Esophagus muscularis mucosa (tissue), 4 donors: Measurements from ENCODE around the gene RELT. TPM values are rescaled to one million over a fixed set of nuclear protein-coding genes. Genes with fewer than 3 reads are reported as not detected.
A peak's percentile ranks its signal among the peaks of the same experiment; 100 is the strongest.

Experiments used
- DNase-seq: peaks from one replicate; pipeline ENCODE4 v3.0.0-alpha.2; 2017; ENCODE audit errors: extremely low spot score
- H3K27ac ChIP-seq, 4 donors: fragments of 200-600 bp; sonication (generic); replicated peaks in 1 of 4; 1 replicate in 3 of 4; 2 replicates in 1 of 4; pipeline ENCODE4 v1.5.1; 2016 to 2019; ENCODE audit warnings: mild to moderate bottlenecking in 1 of 4
- H3K27me3 ChIP-seq, 4 donors: fragments of 200-600 bp; sonication (generic); one replicate each; pipeline versions ENCODE4 v1.5.1 to v1.6.0; 2016 to 2019
- H3K36me3 ChIP-seq, 4 donors: fragments of 200-600 bp; sonication (generic); one replicate each; pipeline ENCODE4 v1.5.1; 2016 to 2019
- H3K4me1 ChIP-seq, 4 donors: fragments of 200-600 bp; sonication (generic); one replicate each; pipeline ENCODE4 v1.5.1; 2016 to 2019
- H3K4me3 ChIP-seq, 4 donors: fragments of 200-600 bp; sonication (generic); 1 replicate in 2 of 4; 2 replicates in 2 of 4; pipeline ENCODE4 v1.5.1; 2016 to 2019; ENCODE audit warnings: mild to moderate bottlenecking in 4 of 4, moderate library complexity in 1 of 4
- H3K9me3 ChIP-seq, 4 donors: fragments of 200-600 bp; sonication (generic); 1 replicate in 3 of 4; 2 replicates in 1 of 4; pipeline ENCODE4 v1.5.1; 2016 to 2019
- CTCF ChIP-seq, 3 experiments: fragments of 200-600 bp in 2 of 3; fragments of 450-650 bp in 1 of 3; sonication (generic) in 2 of 3; IDR thresholded peaks; one replicate each; pipeline ENCODE4 v1.5.1; 2017 to 2019; ENCODE audit warnings: antibody characterized with exemption in 3 of 3, mild to moderate bottlenecking in 2 of 3, moderate library complexity in 1 of 3
- EP300 ChIP-seq: sonication (generic); formaldehyde crosslinking; IDR thresholded peaks from one replicate; pipeline ENCODE4 v1.6.1; 2017; ENCODE audit warnings: antibody characterized with exemption
- POLR2A ChIP-seq: fragments of 450-650 bp; IDR thresholded peaks from one replicate; pipeline ENCODE4 v1.6.1; 2017; ENCODE audit warnings: antibody characterized with exemption, moderate library complexity, mild to moderate bottlenecking, low read depth
- POLR2AphosphoS5 ChIP-seq, 2 donors: sonication (generic); formaldehyde crosslinking; IDR thresholded peaks; one replicate each; pipeline ENCODE4 v1.6.1; 2017; ENCODE audit warnings: antibody characterized with exemption in 2 of 2
- WGBS: methylation state at CpG from one replicate; pipeline ENCODE4 v1.1.5; 2018; 5-methylcytosine and 5-hydroxymethylcytosine counted together
- intact Hi-C: fragments of 100-400 bp; cut with DNase I; formaldehyde crosslinking; loops from one replicate; pipeline ENCODE4 v1.15.1; 2023
- total RNA-seq, 4 donors: library from RNA; depleted of rRNA; stranded (reverse); fragments of >200 nt; gene quantifications; one replicate each; pipeline versions ENCODE4 v1.1.0 to v1.2.1, GENCODE V29; 2016

The RELT gene
- total RNA-seq, 4 donors from 2014 or later: 1.2 to 7.8 (median 2.2) TPM

- H3K9me3 ChIP-seq: no peaks in the 10 kb centered on the region
- no peak overlapping the region for H3K4me3 ChIP-seq
- H3K4me1 ChIP-seq: peaks cover 30 to 79% (median 73%) of the 10 kb centered on the region in 4 donors
- H3K27ac ChIP-seq: peak overlapping the region in 3 of 4 donors; percentile 16 to 90 (median 68)
- no peak for DNase-seq
- no peaks in the 10 kb centered on the region for H3K27me3 ChIP-seq
- WGBS: 82% methylated on average over 9 of the region's 12 CpGs
- peaks cover 4 to 33% (median 26%) of the 10 kb centered on the region in 4 donors for H3K36me3 ChIP-seq
- intact Hi-C loops: no loop called here
- TF ChIP-seq CTCF (IDR thresholded peaks at IDR 0.05) (no peak), POLR2AphosphoS5 (IDR thresholded peaks at IDR 0.05) (no peak), POLR2A (no peak), EP300 (no peak)
Measured at GRCh38 chr11:73347067-73347466, 29.1 kb upstream of the RELT start.

GRCh38 chr11:73348838-73349237, 27.4 kb upstream of the RELT start:
- WGBS: 89% methylated on average over 5 of the region's 5 CpGs
- no peaks in the 10 kb centered on the region for H3K27me3 ChIP-seq
- DNase-seq: no peak
- H3K36me3 ChIP-seq: peaks cover 4 to 51% (median 38%) of the 10 kb centered on the region in 4 donors
- TF ChIP-seq CTCF (IDR thresholded peaks at IDR 0.05): no peak
- no peak for TF ChIP-seq POLR2AphosphoS5 (IDR thresholded peaks at IDR 0.05)
- TF ChIP-seq EP300: no peak
- TF ChIP-seq POLR2A: no peak
- H3K4me1 ChIP-seq: peaks cover 16 to 61% (median 56%) of the 10 kb centered on the region in 4 donors
- intact Hi-C loops: no loop called here
- no peak overlapping the region for H3K4me3 ChIP-seq
- H3K27ac ChIP-seq: peak overlapping the region in 1 of 4 donors; percentile 11
- no peaks in the 10 kb centered on the region for H3K9me3 ChIP-seq

GRCh38 chr11:73349633-73350032, 26.6 kb upstream of the RELT start:
- Histone ChIP-seq H3K36me3 (peaks cover 4 to 58% (median 42%) of the 10 kb centered on the region in 4 donors), H3K27me3 (no peaks in the 10 kb centered on the region), H3K4me3 (no peak overlapping the region), H3K4me1 (peaks cover 8 to 53% (median 48%) of the 10 kb centered on the region in 4 donors), H3K27ac (peak overlapping the region in 1 of 4 donors; percentile 71), H3K9me3 (no peaks in the 10 kb centered on the region)
- intact Hi-C loops: loop anchor here (2.0 to 5.0 kb wide), 2 partner anchors 43 to 313 kb away; no protein-coding TSS in a partner anchor
- 61% methylated on average over 6 of the region's 6 CpGs for WGBS
- no peak for TF ChIP-seq POLR2AphosphoS5 (IDR thresholded peaks at IDR 0.05)
- no peak for TF ChIP-seq CTCF (IDR thresholded peaks at IDR 0.05)
- no peak for TF ChIP-seq EP300
- TF ChIP-seq POLR2A: no peak
- no peak for DNase-seq

- Histone ChIP-seq H3K4me3 (no peak overlapping the region), H3K36me3 (peaks cover 12 to 72% (median 55%) of the 10 kb centered on the region in 4 donors), H3K27me3 (no peaks in the 10 kb centered on the region), H3K27ac (peak overlapping the region; percentile 59 to 71 (median 66)), H3K4me1 (peaks cover 0 to 39% (median 34%) of the 10 kb centered on the region in 4 donors), H3K9me3 (no peaks in the 10 kb centered on the region)
- DNase-seq: no peak
- no peak for TF ChIP-seq POLR2A
- peak in 1 of 2 donors; percentile 43 for TF ChIP-seq POLR2AphosphoS5 (IDR thresholded peaks at IDR 0.05)
- TF ChIP-seq CTCF (IDR thresholded peaks at IDR 0.05): peak; percentile 93 to 98 (median 97)
- no peak for TF ChIP-seq EP300
- WGBS: 21% methylated on average over 16 of the region's 16 CpGs
- intact Hi-C loops: loop anchor here (2.0 to 5.0 kb wide), 2 partner anchors 42 to 311 kb away; no protein-coding TSS in a partner anchor
Measured at GRCh38 chr11:73350908-73351636, 25.1 kb upstream of the RELT start.
